Adrenal gland (tissue), 12 donors: Measurements from ENCODE around the gene IL15. TPM values are rescaled to one million over a fixed set of nuclear protein-coding genes. Genes with fewer than 3 reads are reported as not detected.

ENCODE experiments used
- DNase-seq, 7 donors: peaks; one replicate each; pipeline ENCODE4 v3.0.0-alpha.2; 2019 to 2020
- H3K27ac ChIP-seq, 5 donors: fragments of 200-600 bp; sonication (generic) in 4 of 5; 1 replicate in 3 of 5; 2 replicates in 2 of 5; pipeline versions ENCODE4 v1.5.1 to v1.8.0; 2016 to 2020; ENCODE audit warnings: mild to moderate bottlenecking in 1 of 5
- H3K27me3 ChIP-seq: fragments of 200-600 bp; 2 replicates; pipeline ENCODE4 v1.8.0; 2021
- H3K36me3 ChIP-seq, 2 donors: fragments of 200-600 bp; replicated peaks in 1 of 2; 1 replicate in 1 of 2; 2 replicates in 1 of 2; pipeline versions ENCODE4 v1.5.1 to v1.8.0; 2018 to 2022
- H3K4me1 ChIP-seq, 2 donors: fragments of 200-600 bp; replicated peaks in 1 of 2; 1 replicate in 1 of 2; 2 replicates in 1 of 2; pipeline versions ENCODE4 v1.5.1 to v1.8.0; 2018 to 2021
- H3K4me3 ChIP-seq, 4 donors: fragments of 200-600 bp; sonication (generic) in 3 of 4; one replicate each; pipeline ENCODE4 v1.5.1; 2016 to 2018
- H3K9me3 ChIP-seq, 3 donors: fragments of 200-600 bp; sonication (generic) in 1 of 3; replicated peaks in 1 of 3; 1 replicate in 2 of 3; 2 replicates in 1 of 3; pipeline versions ENCODE4 v1.5.1 to v1.8.0; 2016 to 2021
- POLR2A ChIP-seq, 2 donors: fragments of 450-650 bp; IDR thresholded peaks; one replicate each; pipeline ENCODE4 v1.6.1; 2017; ENCODE audit warnings: antibody characterized with exemption in 2 of 2, mild to moderate bottlenecking in 2 of 2, moderate library complexity in 1 of 2
- WGBS, 4 donors: extraction: QIAGEN DNeasy Blood & Tissue Kit in 2 of 4; methylation state at CpG; one replicate each; pipeline versions ENCODE4 v1.1.5 to v1.1.7; 2013 to 2017; 5-methylcytosine and 5-hydroxymethylcytosine counted together
- intact Hi-C, 2 donors: fragments of 100-400 bp; cut with DNase I; formaldehyde crosslinking; loops; one replicate each; pipeline versions ENCODE4 v1.14.1 to v1.15.0; 2022 to 2023
- polyA plus RNA-seq, 3 donors: library from polyadenylated mRNA; stranded (reverse); fragments of 200-250 nt in 2 of 3; fragments of 350-450 nt in 1 of 3; fragmentation: Illumina TruSeq in 1 of 3; extraction: RNeasy Lipid Tissue Mini Kit (QIAGEN cat#74804) in 1 of 3; gene quantifications; one replicate each; pipeline ENCODE4 v1.2.3, GENCODE V29; 2013 to 2014
- total RNA-seq, 9 donors: library from RNA; depleted of rRNA in 4 of 9; stranded (reverse); fragments of >200 nt in 4 of 9; fragments of 120-200 nt in 1 of 9; fragmentation: NEBNext Ultra II Directional in 1 of 9; extraction: Animal tissue kit (Norgen Biotek cat#: 25700) in 1 of 9; gene quantifications; one replicate each; pipeline versions ENCODE4 v1.1.0 to v1.2.4, GENCODE V29; 2013 to 2023
- TF ChIP-seq, protein P1 (sequence below), 6 experiments: fragments of 450-650 bp in 4 of 6; fragments of 200-600 bp in 2 of 6; sonication (generic) in 1 of 6; IDR thresholded peaks; 1 replicate in 5 of 6; 2 replicates in 1 of 6; pipeline versions ENCODE4 v1.5.1 to v1.8.0; 2016 to 2021; ENCODE audit warnings: antibody characterized with exemption in 6 of 6, mild to moderate bottlenecking in 2 of 6, moderate library complexity in 1 of 6
- donor health status: healthy with polysubstance abuse.
- donor health status: Bipolar disorder and iron deficiency.
- donor health status: DM: yes; HTN: yes; CAD: no.
- donor health status: DM: no; HTN: no; CAD: no.
- donor health status: DM: no; HTN: no; CAD: no.
- donor health status: DM: yes; HTN: yes; CAD: no.

IL15 gene
- total and polyA plus RNA-seq, 12 donors = 0.94 to 8.9 (median 3.2) TPM

- Histone ChIP-seq H3K36me3 (no peaks in the 10 kb centered on the region), H3K4me1 (peaks cover 0 to 7% of the 10 kb centered on the region in 2 donors), H3K27ac (no peak overlapping the region), H3K4me3 (no peak overlapping the region), H3K9me3 (no peaks in the 10 kb centered on the region), H3K27me3 (no peaks in the 10 kb centered on the region)
- TF ChIP-seq POLR2A (IDR thresholded peaks at IDR 0.05) = no peak
- TF ChIP-seq, protein P1, sequence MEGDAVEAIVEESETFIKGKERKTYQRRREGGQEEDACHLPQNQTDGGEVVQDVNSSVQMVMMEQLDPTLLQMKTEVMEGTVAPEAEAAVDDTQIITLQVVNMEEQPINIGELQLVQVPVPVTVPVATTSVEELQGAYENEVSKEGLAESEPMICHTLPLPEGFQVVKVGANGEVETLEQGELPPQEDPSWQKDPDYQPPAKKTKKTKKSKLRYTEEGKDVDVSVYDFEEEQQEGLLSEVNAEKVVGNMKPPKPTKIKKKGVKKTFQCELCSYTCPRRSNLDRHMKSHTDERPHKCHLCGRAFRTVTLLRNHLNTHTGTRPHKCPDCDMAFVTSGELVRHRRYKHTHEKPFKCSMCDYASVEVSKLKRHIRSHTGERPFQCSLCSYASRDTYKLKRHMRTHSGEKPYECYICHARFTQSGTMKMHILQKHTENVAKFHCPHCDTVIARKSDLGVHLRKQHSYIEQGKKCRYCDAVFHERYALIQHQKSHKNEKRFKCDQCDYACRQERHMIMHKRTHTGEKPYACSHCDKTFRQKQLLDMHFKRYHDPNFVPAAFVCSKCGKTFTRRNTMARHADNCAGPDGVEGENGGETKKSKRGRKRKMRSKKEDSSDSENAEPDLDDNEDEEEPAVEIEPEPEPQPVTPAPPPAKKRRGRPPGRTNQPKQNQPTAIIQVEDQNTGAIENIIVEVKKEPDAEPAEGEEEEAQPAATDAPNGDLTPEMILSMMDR (IDR thresholded peaks at IDR 0.05) = no peak
- 89 to 94% (median 91%) methylated on average over 3 of the region's 3 CpGs for WGBS, 4 donors
- no peak for DNase-seq
- intact Hi-C loops = no loop called here
Measured at GRCh38 chr4:141656031-141656430, 19.6 kb downstream of the IL15 start.

- Histone ChIP-seq H3K36me3 (no peaks in the 10 kb centered on the region), H3K27ac (no peak overlapping the region), H3K9me3 (no peaks in the 10 kb centered on the region), H3K27me3 (no peaks in the 10 kb centered on the region), H3K4me3 (no peak overlapping the region), H3K4me1 (no peaks in the 10 kb centered on the region)
- intact Hi-C loops = no loop called here
- DNase-seq = no peak
- TF ChIP-seq, protein P1 (IDR thresholded peaks at IDR 0.05) = no peak
- TF ChIP-seq POLR2A (IDR thresholded peaks at IDR 0.05) = no peak
- 73 to 83% (median 80%) methylated on average over 5 of the region's 5 CpGs for WGBS, 4 donors
Measured at GRCh38 chr4:141657550-141658250, 21.3 kb downstream of the IL15 start.

DNA sequence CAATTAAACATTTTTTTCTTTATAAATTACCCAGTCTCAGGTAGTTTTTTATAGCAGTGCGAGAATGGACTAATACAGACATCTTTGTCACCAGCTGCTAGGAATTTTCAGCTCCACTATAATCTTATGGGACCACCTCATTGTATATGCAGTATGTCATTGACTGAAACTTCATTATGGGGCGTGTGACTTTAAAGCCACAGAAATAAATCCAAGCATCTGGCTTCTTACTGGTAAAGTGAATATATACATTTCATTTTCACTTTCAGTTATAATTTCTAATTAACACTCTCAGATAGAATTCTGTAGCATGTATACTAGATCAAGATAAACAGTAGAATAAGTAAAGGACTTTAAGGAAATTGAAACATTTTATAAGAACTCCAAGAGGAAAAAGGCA lies 21.9 kb downstream of the IL15 start:
- Histone ChIP-seq H3K27me3 (no peaks in the 10 kb centered on the region), H3K4me3 (no peak overlapping the region), H3K36me3 (no peaks in the 10 kb centered on the region), H3K9me3 (no peaks in the 10 kb centered on the region), H3K4me1 (no peaks in the 10 kb centered on the region), H3K27ac (no peak overlapping the region)
- 90 to 98% (median 94%) methylated on average over 2 of the region's 2 CpGs for WGBS, 4 donors
- DNase-seq = no peak
- TF ChIP-seq, protein P1 (IDR thresholded peaks at IDR 0.05) = no peak
- no peak for TF ChIP-seq POLR2A (IDR thresholded peaks at IDR 0.05)
- intact Hi-C loops = no loop called here

GRCh38 chr4:141659539-141659938 lies 23.2 kb downstream of the IL15 start:
- intact Hi-C loops = no loop called here
- Histone ChIP-seq H3K27ac (no peak overlapping the region), H3K4me3 (no peak overlapping the region), H3K36me3 (no peaks in the 10 kb centered on the region), H3K27me3 (no peaks in the 10 kb centered on the region), H3K4me1 (no peaks in the 10 kb centered on the region), H3K9me3 (no peaks in the 10 kb centered on the region)
- DNase-seq = no peak
- no peak for TF ChIP-seq POLR2A (IDR thresholded peaks at IDR 0.05)
- TF ChIP-seq, protein P1 (IDR thresholded peaks at IDR 0.05) = no peak
- WGBS, 4 donors = 88 to 96% (median 93%) methylated on average over 1 of the region's 1 CpG
